ENCODE data around the gene SMAD3. TPM values are rescaled to one million over a fixed set of nuclear protein-coding genes. Genes with fewer than 3 reads are reported as not detected.
A peak's percentile ranks its signal among the peaks of the same experiment; 100 is the strongest.

The SMAD3 gene
- total and polyA plus RNA-seq, 3 experiments from 2014 or later: 30.2 to 34.2 (median 31.7) TPM

DNA sequence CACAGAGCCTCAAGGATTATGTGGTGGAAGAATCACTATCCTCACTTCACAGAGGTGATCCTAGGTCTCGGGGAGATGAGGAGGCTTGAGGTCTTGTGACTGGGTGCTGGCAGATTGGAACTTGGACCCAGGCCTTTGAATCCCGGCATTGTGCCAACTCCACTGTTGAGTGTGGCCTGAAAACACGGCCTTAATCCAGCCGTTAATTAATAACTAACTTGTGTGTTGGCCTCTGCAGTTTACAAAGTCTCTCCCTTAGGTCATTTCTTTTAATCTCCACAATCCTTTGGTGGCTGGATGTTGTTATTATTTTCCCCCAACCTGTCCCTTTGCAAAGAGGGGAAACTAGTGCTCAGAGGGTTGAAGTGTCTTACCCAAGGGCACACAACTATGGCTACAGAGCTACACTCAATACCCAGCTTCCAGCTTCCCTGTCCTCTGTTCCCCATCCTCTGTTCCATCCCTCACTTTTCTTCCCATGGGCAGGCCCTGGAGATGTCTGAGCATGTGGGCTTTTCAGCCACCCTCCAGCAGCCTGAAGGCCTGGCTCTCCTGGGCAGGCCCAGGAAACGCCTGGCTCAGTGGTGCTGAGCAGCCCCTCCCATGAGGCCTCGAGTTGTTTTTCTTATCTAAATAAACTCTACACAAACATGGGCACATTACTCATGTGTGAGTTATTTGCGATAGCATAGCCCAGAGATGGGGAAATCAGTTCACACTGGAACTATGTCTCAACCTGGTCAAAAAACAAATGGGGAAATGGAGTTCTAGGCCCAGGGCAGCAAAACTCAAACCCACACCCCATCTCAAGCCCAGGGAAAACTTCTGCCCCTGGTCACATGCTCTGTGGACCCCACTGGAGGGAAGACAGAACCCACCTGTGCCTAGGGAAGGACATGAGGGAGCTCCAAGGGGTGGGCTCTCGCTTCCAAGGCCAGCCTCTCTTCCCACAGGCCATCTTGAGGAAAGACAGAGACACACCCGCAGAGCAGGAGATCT is 16.8 kb upstream of the SMAD3 start:
- CTCF ChIA-PET: no interaction called here

DNA sequence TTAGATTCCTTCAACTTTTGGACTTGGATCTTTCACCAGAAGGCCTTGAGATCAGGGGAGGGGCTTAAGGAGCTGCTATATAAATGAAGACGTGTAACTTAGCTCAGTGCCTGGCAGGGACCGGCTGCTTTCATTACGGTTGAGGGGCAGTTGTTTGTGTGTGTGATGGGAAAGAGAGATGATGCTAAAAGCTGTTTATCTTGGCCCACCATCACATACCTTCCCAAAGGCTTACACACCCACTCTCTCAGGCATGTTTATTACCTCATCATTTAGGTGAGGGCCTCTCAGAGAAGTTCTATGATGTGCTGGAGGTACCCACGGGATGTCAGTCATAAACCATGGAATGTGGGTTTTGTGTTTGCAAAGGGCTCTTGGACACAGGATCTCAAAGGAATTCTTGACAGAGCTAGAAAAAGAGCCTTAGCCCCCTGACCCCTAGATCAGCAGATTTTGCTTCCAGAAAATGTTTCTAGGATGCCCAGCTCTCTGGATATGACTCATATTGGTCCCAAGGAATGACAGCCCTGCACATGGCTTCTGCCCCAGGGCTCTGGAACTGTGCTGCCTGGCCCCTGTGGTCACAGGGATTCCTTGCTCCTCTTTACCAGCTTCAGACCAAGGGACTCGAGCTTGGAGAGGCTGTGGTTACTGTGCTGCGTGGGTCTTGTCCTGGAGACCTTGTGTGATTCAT is 15.9 kb upstream of the SMAD3 start:
- CTCF ChIA-PET: no interaction called here
- no peak for DNase-seq
- Mint-ChIP-seq H3K9me3 (no peaks in the 10 kb centered on the region), H3K27me3 (no peaks in the 10 kb centered on the region), H3K4me3 (no peak overlapping the region), H3K27ac (no peak overlapping the region), H3K4me1 (peaks cover 14 to 19% (median 18%) of the 10 kb centered on the region in 3 donors), H3K36me3 (no peaks in the 10 kb centered on the region)
- POLR2A ChIA-PET: no interaction called here
- H3K27me3 ChIP-seq (ENCODE audit: insufficient read depth, low read length, poor library complexity, severe bottlenecking): no peaks in the 10 kb centered on the region
- H3K36me3 ChIP-seq (ENCODE audit: insufficient read depth, low read length): no peaks in the 10 kb centered on the region
- H3K9me3 ChIP-seq (ENCODE audit: low read length): no peaks in the 10 kb centered on the region
- no peak overlapping the region for H3K4me3 ChIP-seq (ENCODE audit: low read length)
- H3K27ac ChIP-seq (ENCODE audit: low read depth, low read length): no peak overlapping the region
- H3K4me1 ChIP-seq (ENCODE audit: insufficient read depth, low read length): no peaks in the 10 kb centered on the region

More for the DNA sequence above, 16.8 kb upstream of the SMAD3 start:
- DNase-seq: no peak
- no peaks in the 10 kb centered on the region for H3K9me3 Mint-ChIP-seq
- Histone ChIP-seq H3K36me3 (ENCODE audit: insufficient read depth, low read length) (no peaks in the 10 kb centered on the region), H3K4me1 (ENCODE audit: insufficient read depth, low read length) (no peaks in the 10 kb centered on the region), H3K9me3 (ENCODE audit: low read length) (no peaks in the 10 kb centered on the region), H3K27ac (ENCODE audit: low read depth, low read length) (no peak overlapping the region), H3K4me3 (ENCODE audit: low read length) (no peak overlapping the region), H3K27me3 (ENCODE audit: insufficient read depth, low read length, poor library complexity, severe bottlenecking) (no peaks in the 10 kb centered on the region)
- H3K27me3 Mint-ChIP-seq: no peaks in the 10 kb centered on the region
- peak overlapping the region in 1 of 8 donors; percentile 32 for H3K27ac Mint-ChIP-seq
- no peaks in the 10 kb centered on the region for H3K36me3 Mint-ChIP-seq
- POLR2A ChIA-PET: no interaction called here
- no peak overlapping the region for H3K4me3 Mint-ChIP-seq
- peaks cover 14 to 19% (median 15%) of the 10 kb centered on the region in 3 donors for H3K4me1 Mint-ChIP-seq

DNA sequence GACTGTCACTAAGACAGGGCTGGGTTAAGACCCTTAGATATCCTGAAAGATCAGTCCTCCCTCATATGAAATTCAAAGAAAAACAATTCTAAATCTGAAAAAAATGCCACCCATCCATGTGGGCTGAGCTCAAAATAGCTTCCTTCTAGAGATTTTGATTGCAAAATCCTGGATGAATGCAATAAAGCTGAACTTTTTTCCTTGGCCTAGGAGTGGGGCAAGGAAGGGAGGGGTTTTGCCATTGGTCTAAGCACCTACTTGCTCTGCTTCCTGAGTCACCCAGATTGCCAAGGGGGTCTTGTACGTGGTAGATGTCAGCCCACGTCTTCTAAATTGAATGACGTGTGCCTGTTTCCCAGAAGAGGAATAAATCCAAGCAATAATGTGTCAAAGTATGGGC is 15.3 kb upstream of the SMAD3 start:
- Histone ChIP-seq H3K4me3 (ENCODE audit: low read length) (no peak overlapping the region), H3K36me3 (ENCODE audit: insufficient read depth, low read length) (no peaks in the 10 kb centered on the region), H3K27ac (ENCODE audit: low read depth, low read length) (no peak overlapping the region), H3K27me3 (ENCODE audit: insufficient read depth, low read length, poor library complexity, severe bottlenecking) (no peaks in the 10 kb centered on the region), H3K4me1 (ENCODE audit: insufficient read depth, low read length) (no peaks in the 10 kb centered on the region), H3K9me3 (ENCODE audit: low read length) (no peaks in the 10 kb centered on the region)
- Mint-ChIP-seq H3K4me3 (no peak overlapping the region), H3K9me3 (no peaks in the 10 kb centered on the region), H3K27ac (no peak overlapping the region), H3K36me3 (no peaks in the 10 kb centered on the region), H3K4me1 (peaks cover 19 to 24% (median 24%) of the 10 kb centered on the region in 3 donors), H3K27me3 (no peaks in the 10 kb centered on the region)
- DNase-seq: no peak
- ChIA-PET POLR2A (no interaction called here), CTCF (no interaction called here)

DNA sequence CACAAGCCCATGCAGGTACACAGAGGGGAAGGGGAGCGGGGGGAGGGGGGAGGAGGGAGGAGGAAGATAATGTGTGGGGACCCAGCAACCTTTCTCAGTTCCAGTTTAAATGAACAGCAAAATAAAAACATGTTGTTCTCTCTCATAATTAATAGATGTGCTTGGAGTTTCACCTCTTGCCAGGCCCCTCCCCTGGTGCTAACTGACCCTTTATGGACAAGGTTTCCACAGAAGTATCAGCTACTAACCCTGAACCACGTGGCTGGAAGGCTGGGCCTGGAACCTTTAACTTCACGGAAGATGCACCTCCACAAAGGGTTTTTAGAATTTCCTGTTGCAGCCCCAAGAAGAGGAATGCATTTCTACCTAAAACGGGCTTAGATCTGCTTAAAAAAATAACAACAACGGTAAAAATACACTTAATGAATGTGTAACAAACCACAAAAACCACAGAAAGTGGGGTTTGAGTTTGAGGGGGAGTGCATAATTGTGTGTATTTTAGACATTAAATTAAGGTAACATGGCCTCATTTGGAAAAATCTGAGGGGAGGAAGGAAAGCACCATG is 14.8 kb upstream of the SMAD3 start:
- ChIA-PET POLR2A (no interaction called here), CTCF (no interaction called here)
- Histone ChIP-seq H3K4me3 (ENCODE audit: low read length) (no peak overlapping the region), H3K36me3 (ENCODE audit: insufficient read depth, low read length) (no peaks in the 10 kb centered on the region), H3K4me1 (ENCODE audit: insufficient read depth, low read length) (no peaks in the 10 kb centered on the region), H3K27ac (ENCODE audit: low read depth, low read length) (no peak overlapping the region), H3K27me3 (ENCODE audit: insufficient read depth, low read length, poor library complexity, severe bottlenecking) (no peaks in the 10 kb centered on the region), H3K9me3 (ENCODE audit: low read length) (no peaks in the 10 kb centered on the region)
- Mint-ChIP-seq H3K36me3 (no peaks in the 10 kb centered on the region), H3K4me3 (no peak overlapping the region), H3K4me1 (peaks cover 19 to 29% (median 26%) of the 10 kb centered on the region in 3 donors), H3K27ac (peak overlapping the region in 2 of 8 donors; percentile 51 to 61), H3K9me3 (no peaks in the 10 kb centered on the region), H3K27me3 (no peaks in the 10 kb centered on the region)
- no peak for DNase-seq

DNA sequence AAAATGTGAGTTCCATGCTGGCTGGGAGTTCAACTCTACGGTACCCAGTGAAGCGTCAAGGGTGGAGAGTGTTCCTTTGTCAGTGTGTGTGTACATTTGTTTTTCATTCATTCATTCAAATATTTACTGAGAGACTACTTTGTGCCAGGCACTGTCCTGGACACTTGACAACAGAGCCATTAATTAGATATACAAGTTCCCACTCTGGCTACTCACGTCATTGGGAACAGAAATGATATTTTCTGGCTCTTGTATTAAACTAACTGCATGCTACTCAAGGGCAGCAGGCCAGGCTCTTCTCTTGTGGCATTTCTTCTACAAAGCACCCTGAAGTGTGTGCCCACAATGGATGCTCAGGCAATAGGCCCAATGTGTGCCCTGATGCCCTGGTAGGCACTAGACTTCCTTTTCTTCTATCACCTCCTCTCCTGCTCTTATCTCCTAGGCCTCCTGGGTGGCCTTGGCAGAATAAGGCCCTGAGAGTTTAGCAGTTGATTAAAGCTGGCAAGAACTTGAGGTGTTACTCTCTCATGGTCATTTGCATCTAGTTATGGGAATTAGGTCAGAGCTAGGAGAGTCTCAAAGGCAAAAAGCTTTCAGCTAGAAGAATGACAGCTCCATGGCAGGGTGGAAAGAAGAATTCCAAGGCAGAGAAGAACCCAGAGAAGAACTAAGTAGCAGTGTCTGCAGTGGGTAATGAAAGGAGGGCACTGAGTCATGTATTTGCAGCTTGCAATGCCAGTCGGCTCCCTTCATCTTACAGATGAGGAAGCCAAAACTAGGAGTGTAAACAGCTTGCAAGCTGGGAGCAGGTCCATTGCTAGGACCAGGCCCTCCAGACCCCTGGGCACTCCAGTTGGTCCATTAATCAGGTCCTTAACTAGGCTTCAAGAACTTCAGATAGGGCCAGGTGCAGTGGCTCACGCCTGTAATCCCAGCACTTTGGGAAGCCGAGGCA is 14.0 kb upstream of the SMAD3 start:
- H3K27ac Mint-ChIP-seq: peak overlapping the region in 3 of 8 donors; percentile 29 to 70 (median 61)
- peaks cover 27 to 37% (median 34%) of the 10 kb centered on the region in 3 donors for H3K4me1 Mint-ChIP-seq
- no peak for DNase-seq
- no peaks in the 10 kb centered on the region for H3K9me3 ChIP-seq (ENCODE audit: low read length)
- H3K36me3 ChIP-seq (ENCODE audit: insufficient read depth, low read length): no peaks in the 10 kb centered on the region
- H3K4me1 ChIP-seq (ENCODE audit: insufficient read depth, low read length): peaks cover under 1% of the 10 kb centered on the region
- ChIA-PET POLR2A (no interaction called here), CTCF (interaction anchor here (1.2 kb wide), 1 partner anchor 14 kb away, joined by 3 read pairs; the partner anchor contains the start of gene SMAD3)
- H3K27me3 Mint-ChIP-seq: no peaks in the 10 kb centered on the region
- H3K4me3 Mint-ChIP-seq: no peak overlapping the region
- no peaks in the 10 kb centered on the region for H3K9me3 Mint-ChIP-seq
- no peak overlapping the region for H3K4me3 ChIP-seq (ENCODE audit: low read length)
- H3K36me3 Mint-ChIP-seq: no peaks in the 10 kb centered on the region
- no peak overlapping the region for H3K27ac ChIP-seq (ENCODE audit: low read depth, low read length)
- H3K27me3 ChIP-seq (ENCODE audit: insufficient read depth, low read length, poor library complexity, severe bottlenecking): no peaks in the 10 kb centered on the region

DNA sequence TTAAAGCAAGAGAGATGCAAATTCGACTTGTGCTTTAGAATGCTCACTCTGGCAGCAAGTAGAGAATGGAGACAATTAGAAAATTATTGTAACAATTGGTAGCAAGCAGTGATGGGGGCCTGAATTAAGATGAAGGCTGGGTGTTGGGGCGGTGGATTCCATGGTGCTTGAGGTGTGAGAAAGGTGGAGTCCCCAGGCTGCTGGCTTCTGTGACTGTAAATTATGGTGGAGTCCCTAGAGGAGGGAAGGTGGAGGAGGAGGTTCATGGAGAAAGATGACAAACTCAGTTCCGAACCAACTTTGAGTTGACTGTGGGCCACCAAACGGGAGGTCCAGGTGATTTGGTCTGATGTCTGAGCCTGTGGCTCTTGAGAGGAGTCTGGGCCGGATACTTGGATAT is 10.7 kb upstream of the SMAD3 start:
- no peaks in the 10 kb centered on the region for H3K36me3 ChIP-seq (ENCODE audit: insufficient read depth, low read length)
- H3K36me3 Mint-ChIP-seq: no peaks in the 10 kb centered on the region
- peak overlapping the region in 3 of 8 donors; percentile 6 to 49 (median 40) for H3K27ac Mint-ChIP-seq
- H3K4me3 ChIP-seq (ENCODE audit: low read length): no peak overlapping the region
- H3K9me3 Mint-ChIP-seq: no peaks in the 10 kb centered on the region
- H3K27me3 ChIP-seq (ENCODE audit: insufficient read depth, low read length, poor library complexity, severe bottlenecking): no peaks in the 10 kb centered on the region
- peak overlapping the region in 1 of 7 donors; percentile 7 for H3K4me3 Mint-ChIP-seq
- H3K9me3 ChIP-seq (ENCODE audit: low read length): no peaks in the 10 kb centered on the region
- POLR2A ChIA-PET: no interaction called here
- no peak for DNase-seq
- no peak overlapping the region for H3K27ac ChIP-seq (ENCODE audit: low read depth, low read length)
- H3K4me1 Mint-ChIP-seq: peaks cover 30 to 47% (median 40%) of the 10 kb centered on the region in 3 donors
- H3K27me3 Mint-ChIP-seq: no peaks in the 10 kb centered on the region
- H3K4me1 ChIP-seq (ENCODE audit: insufficient read depth, low read length): peaks cover 4% of the 10 kb centered on the region
- CTCF ChIA-PET: no interaction called here

DNA sequence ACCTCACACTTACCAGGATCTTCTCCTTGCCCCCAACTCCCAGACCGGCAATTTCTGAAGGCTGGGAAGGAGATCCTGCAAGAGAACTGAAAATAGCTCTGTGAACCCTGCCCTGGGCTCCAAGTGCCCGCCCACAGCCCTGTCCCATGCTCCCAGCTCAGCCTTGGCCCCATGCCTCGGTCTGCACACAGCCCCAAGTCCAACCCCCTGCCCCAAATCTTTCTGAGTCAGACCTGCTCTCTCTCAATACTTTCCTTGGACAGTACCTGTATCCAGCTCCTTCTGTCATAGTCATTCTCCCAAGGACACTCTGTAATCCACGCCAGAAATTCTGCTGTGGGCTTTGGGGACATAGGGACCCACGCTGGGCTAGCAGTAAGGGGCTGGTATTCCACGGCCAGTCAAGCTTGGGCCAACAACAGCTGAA is 6.3 kb upstream of the SMAD3 start:
- Histone ChIP-seq H3K4me3 (ENCODE audit: low read length) (no peak overlapping the region), H3K4me1 (ENCODE audit: insufficient read depth, low read length) (peaks cover 10% of the 10 kb centered on the region), H3K36me3 (ENCODE audit: insufficient read depth, low read length) (no peaks in the 10 kb centered on the region), H3K9me3 (ENCODE audit: low read length) (no peaks in the 10 kb centered on the region), H3K27ac (ENCODE audit: low read depth, low read length) (no peak overlapping the region), H3K27me3 (ENCODE audit: insufficient read depth, low read length, poor library complexity, severe bottlenecking) (no peaks in the 10 kb centered on the region)
- no peak overlapping the region for H3K4me3 Mint-ChIP-seq
- no peak for DNase-seq
- H3K4me1 Mint-ChIP-seq: peaks cover 36 to 51% (median 41%) of the 10 kb centered on the region in 3 donors
- H3K9me3 Mint-ChIP-seq: no peaks in the 10 kb centered on the region
- ChIA-PET CTCF (no interaction called here), POLR2A (no interaction called here)
- H3K36me3 Mint-ChIP-seq: no peaks in the 10 kb centered on the region
- no peaks in the 10 kb centered on the region for H3K27me3 Mint-ChIP-seq
- H3K27ac Mint-ChIP-seq: peak overlapping the region in 1 of 8 donors; percentile 75
